OCI-LY7 (cell line): ENCODE results near the gene HMGB1.

Experiments
- CTCF ChIP-seq: fragments of 200-600 bp; sonication (generic); conservative IDR thresholded peaks from 2 replicates; pipeline ENCODE4 v1.5.1; 2014; ENCODE audit warnings: mild to moderate bottlenecking, antibody characterized with exemption, low read length, moderate library complexity, mixed read lengths
- EZH2phosphoT487 ChIP-seq: fragments of 200-600 bp; sonication (generic); IDR thresholded peaks from 2 replicates; pipeline ENCODE4 v1.6.1; 2018; ENCODE audit warnings: low read depth, borderline replicate concordance, mild to moderate bottlenecking, mixed run types, antibody characterized with exemption, low read length, moderate library complexity, mixed read lengths

GRCh38 chr13:30408319-30409101 is 57.2 kb downstream of the HMGB1 start:
- peak; percentile 72 for TF ChIP-seq CTCF
- TF ChIP-seq EZH2phosphoT487, result no peak
